ENCODE measurements around the gene C20orf141. TPM values are rescaled to one million over a fixed set of nuclear protein-coding genes. Genes with fewer than 3 reads are reported as not detected.

The C20orf141 gene
- total RNA-seq, 1 experiment from 2014 or later, result not detected

DNA sequence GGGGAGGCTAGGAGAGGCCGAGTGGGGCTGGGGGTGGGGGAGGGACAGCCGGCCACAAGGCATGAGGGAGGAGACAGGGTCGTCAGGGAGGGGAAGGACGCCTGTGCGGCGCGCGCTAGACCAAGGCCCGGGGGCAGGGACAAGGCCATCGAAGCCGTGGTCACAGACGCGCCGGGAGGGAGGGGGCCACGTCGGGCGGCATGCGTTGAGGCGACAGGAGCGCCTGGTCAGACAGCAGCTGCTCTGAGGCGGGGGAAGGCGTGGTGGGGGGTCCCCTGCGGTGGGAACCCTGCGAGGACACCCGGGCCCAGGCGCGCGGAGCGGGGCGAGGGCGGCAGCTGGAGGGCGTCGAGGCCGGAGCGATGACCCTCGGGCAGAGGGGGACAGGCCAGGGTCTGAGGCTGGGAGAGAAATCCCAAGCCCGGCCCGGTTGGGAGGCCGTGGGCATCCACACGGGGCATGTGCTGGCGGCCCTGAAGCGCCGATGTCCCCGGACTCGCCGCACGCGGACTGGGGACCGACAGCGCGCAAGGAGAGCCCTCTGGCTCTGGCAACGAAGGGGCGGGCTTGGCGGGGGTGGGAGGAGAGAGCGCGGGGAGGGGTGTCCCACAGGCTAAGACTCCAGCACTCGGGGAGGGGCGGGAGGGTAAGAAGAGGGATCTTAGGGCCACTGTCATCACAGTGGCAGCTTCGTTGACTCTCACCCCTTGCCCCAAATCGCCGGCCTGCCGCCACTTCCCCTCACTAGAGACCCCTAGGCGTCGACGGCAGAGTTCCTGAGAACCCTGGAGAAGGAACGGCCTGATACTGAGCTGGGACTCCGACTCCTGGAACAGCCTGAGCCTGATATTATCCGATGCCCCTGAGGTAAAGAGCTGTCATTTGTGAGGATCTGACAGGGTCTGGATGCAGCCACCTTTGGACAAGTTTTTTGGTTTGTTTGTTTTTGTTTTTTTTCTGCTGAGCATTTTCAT lies 6.4 kb downstream of the C20orf141 start:
- no peak overlapping the region for H2BK120ac ChIP-seq (ENCODE audit: low read depth, low read length, poor library complexity, severe bottlenecking)
- Mint-ChIP-seq H3K9me3 (0 out of 5 replicates have a peak, but pooled peaks cover 0 to 2% of the 10 kb centered on the region in 2 experiments), H3K4me1 (peaks cover 18 to 22% of the 10 kb centered on the region in 2 experiments), H3K36me3 (ENCODE audit: insufficient read depth in 1 of 3, low read depth in 3 of 3) (no peaks in the 10 kb centered on the region; a peak in 1 of 7 replicates), H3K27ac (no peak overlapping the region), H3K4me3 (peak overlapping the region in 1 of 2 experiments; percentile 62; a peak in 3 of 5 replicates), H3K27me3 (ENCODE audit: low read depth) (peaks cover 31% of the 10 kb centered on the region)
- H4K8ac ChIP-seq (replicated peaks; ENCODE audit: insufficient read length, low read depth, low read length), result no peak overlapping the region
- no peak overlapping the region for H3K4ac ChIP-seq (ENCODE audit: low read depth, low read length)
- 0 out of 2 replicates have a peak overlapping the region, but pooled peaks have one; percentile 67 for H3K14ac ChIP-seq (ENCODE audit: insufficient read depth, low read length)
- no peak overlapping the region for H3K56ac ChIP-seq (ENCODE audit: insufficient read length, low read depth, low read length)
- peak; percentile 70 for DNase-seq
- no peak overlapping the region for H4K5ac ChIP-seq (ENCODE audit: insufficient read length, low read depth, low read length)
- H2BK20ac ChIP-seq (ENCODE audit: low read depth, low read length, poor library complexity, severe bottlenecking), result no peak overlapping the region
- TF ChIP-seq, protein P1, sequence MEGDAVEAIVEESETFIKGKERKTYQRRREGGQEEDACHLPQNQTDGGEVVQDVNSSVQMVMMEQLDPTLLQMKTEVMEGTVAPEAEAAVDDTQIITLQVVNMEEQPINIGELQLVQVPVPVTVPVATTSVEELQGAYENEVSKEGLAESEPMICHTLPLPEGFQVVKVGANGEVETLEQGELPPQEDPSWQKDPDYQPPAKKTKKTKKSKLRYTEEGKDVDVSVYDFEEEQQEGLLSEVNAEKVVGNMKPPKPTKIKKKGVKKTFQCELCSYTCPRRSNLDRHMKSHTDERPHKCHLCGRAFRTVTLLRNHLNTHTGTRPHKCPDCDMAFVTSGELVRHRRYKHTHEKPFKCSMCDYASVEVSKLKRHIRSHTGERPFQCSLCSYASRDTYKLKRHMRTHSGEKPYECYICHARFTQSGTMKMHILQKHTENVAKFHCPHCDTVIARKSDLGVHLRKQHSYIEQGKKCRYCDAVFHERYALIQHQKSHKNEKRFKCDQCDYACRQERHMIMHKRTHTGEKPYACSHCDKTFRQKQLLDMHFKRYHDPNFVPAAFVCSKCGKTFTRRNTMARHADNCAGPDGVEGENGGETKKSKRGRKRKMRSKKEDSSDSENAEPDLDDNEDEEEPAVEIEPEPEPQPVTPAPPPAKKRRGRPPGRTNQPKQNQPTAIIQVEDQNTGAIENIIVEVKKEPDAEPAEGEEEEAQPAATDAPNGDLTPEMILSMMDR (conservative IDR thresholded peaks at IDR 0.05), result no peak
- H3K9ac ChIP-seq (ENCODE audit: extremely low read depth, insufficient read length, low read length), result no peak overlapping the region
- no peak overlapping the region for H3K23ac ChIP-seq (ENCODE audit: insufficient read length, low read depth, low read length)
- WGBS (ENCODE audit: extremely low coverage, insufficient read length, low lambda C conversion rate), result no CpG with 5 or more reads among the region's 68 CpGs
- no peak overlapping the region for H2AK5ac ChIP-seq (ENCODE audit: insufficient read length, low read length)
- no peaks in the 10 kb centered on the region for H4K20me1 ChIP-seq (ENCODE audit: control insufficient read depth, insufficient read depth, insufficient read length)
- no peaks in the 10 kb centered on the region for H3K4me1 ChIP-seq (ENCODE audit: insufficient read depth, low read length)
- peaks cover 6% of the 10 kb centered on the region for H3K23me2 ChIP-seq (ENCODE audit: insufficient read length, low read depth, low read length, poor library complexity, severe bottlenecking)
- H3K27ac ChIP-seq (ENCODE audit: insufficient read length, low read depth, low read length), result no peak overlapping the region
- H3K4me2 ChIP-seq (ENCODE audit: insufficient read depth, insufficient read length, low read length), result peak overlapping the region; percentile 29
- H3K27me3 ChIP-seq (ENCODE audit: insufficient read depth, low read length), result peaks cover 9% of the 10 kb centered on the region; the same call in 1 of the 2 replicates
- H3K79me1 ChIP-seq (ENCODE audit: insufficient read depth, low read depth, low read length, poor library complexity, severe bottlenecking), result no peaks in the 10 kb centered on the region
- H3K9me3 ChIP-seq (ENCODE audit: control insufficient read depth, low read depth, low read length), result no peaks in the 10 kb centered on the region
- no peaks in the 10 kb centered on the region for H3K79me2 ChIP-seq (ENCODE audit: insufficient read depth, low read length)
- H3K18ac ChIP-seq (ENCODE audit: insufficient read length, low read depth, low read length), result peak overlapping the region; percentile 78
- no peak overlapping the region for H2BK5ac ChIP-seq (ENCODE audit: insufficient read length, low read length)
- H2BK15ac ChIP-seq (ENCODE audit: low read depth, low read length), result no peak overlapping the region
- H2AFZ ChIP-seq (ENCODE audit: low read length), result no peak overlapping the region
- no peak overlapping the region for H4K91ac ChIP-seq (ENCODE audit: insufficient read length, low read depth, low read length)
- H3T11ph ChIP-seq (ENCODE audit: low read length), result no peak overlapping the region
- H2BK12ac ChIP-seq (ENCODE audit: insufficient read length, low read depth, low read length), result no peak overlapping the region
